HL-60/S4 treated with phorbol 12-myristate 13-acetate at 8.2 ng/mL for 4 days and 3 days (cell line): Measurements from ENCODE around the gene ZBTB7C.

Experiments
- in situ Hi-C: fragments of 300-500 bp; cut with MboI; formaldehyde crosslinking; loops from 2 replicates; pipeline ENCODE4 v1.15.0; 2022; ENCODE audit warnings: low sequenced_read_pairs

The ZBTB7C gene

DNA sequence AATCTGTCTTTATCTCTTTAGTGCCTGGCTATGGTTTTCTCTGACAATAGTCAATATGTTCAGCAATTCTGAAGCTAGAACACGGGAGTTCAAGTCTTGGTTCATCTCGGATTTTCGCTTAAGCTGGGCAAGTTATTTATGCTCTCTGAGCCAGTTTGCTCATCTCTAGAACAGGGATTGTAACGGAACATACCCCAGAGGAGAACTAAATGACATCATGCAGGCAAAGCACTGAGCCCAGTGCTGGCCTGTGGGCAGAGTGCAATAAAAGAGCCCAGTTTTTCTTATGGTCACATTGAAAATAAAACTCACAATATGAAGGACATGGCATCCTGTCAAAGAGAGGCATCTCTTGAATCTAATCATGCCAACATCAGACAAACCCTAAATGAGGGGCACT lies 143.9 kb downstream of the ZBTB7C start:
- in situ Hi-C loops, result no loop called here

DNA sequence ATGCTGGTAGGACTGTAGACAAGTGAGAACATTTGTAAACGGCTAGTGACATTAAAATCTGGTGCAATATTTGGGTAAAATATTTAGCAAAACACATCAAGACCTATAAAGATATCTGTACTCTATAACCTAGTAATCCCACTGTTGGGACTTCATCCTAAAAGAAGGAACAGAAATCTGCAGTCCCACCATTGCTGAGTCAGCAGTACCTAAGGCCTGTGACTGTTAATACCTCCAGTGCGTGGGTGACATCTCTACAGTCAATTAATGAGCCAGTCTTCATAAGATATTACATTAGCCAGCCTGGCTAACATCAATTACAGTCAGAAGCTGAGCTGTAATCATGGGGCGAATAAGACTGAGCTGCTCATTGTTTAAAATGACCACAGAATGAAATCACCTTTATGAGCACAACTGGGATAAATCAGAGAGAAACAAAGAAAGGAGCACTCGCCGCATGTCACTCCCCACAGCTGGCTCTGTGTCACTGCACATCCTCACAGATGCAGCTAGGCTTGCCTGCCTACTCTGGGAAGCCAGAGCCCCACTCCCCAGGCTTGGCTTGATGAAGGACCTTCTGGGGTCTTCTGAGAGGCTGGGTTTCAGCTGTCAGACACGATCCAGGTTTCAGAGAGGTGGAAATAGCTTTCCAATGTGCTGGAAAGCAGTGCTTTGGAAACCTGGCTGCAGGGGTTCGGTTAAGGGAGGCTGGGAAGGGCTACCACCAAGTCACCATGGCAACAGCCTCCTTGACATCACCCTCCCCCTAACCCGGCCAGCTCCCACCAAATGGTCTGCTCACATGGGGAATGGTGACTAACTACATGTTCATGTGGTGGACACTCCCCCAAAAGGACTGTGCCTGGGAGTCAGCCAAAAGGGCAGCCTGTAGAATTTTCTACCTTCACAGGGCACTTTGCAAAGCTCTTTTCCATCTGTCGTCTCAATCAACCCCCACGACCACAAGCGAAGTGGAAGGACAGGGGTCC lies 145.0 kb downstream of the ZBTB7C start:
- in situ Hi-C loops, result no loop called here

DNA sequence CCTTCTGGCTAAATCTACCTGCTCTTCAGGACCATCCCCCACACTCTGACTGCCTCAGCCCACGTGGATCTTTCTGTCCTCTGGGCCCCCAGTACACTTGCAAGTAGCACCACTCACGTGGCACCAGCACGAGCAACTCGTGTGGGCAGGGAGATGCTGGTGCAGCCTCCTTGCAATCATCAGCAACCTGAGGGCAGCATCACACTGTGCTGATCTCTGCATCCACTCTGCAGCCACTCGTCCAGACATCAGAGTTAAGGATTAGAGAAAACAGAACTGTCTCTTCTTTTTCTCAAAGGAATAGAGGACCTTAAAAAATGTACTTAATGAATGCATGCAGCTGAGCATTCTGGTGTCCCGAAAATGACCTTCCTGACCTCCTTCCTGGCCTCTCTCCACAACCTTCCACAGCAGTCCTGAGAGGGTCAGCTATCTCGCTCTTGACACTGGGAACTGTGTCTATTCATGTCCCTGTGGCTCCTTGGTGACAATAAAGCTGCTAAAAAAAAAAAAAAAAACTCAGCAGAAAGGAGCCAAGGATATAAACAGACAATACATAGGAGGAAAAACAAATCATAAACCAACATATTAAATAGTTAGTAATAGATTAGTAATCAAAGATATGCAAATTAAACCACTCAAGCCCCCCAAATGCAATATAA lies 145.9 kb downstream of the ZBTB7C start:
- in situ Hi-C loops, result no loop called here

DNA sequence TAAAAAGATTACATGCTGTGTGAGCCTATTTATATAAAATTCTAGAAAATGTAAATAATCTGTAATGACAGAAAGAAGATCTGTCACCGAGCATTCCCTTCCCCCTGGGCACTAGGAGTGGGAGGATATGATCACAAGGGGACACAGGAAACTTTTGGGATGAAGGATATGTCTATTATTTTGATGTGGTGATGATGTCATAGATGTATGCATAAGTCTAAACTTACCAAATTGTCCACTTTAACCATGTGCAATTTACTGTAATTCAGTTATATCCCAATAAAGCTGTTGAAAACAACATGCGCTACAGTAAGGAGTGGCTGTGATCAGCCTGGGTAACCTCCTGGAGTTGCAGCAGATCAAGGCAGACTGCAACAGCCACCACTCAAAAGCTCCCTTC lies 148.9 kb downstream of the ZBTB7C start:
- in situ Hi-C loops, result no loop called here

DNA sequence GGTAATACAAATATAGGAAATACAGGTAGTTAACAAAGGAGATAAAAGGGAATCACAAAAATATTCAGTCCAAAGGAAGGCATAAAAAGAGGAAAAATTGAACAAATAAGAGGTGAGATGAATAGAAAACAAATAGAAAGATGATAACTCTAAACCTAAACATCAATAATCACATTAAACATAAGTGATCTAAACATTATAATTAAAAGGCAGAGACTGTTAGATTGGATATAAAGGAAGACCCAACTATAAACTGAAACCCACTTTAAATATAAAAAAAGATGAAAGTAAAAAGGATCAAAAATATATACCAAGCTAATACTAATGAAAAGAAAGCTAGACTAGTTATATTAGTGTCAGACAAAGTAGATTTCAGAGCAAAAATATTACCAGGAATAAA lies 152.3 kb downstream of the ZBTB7C start:
- in situ Hi-C loops, result no loop called here

DNA sequence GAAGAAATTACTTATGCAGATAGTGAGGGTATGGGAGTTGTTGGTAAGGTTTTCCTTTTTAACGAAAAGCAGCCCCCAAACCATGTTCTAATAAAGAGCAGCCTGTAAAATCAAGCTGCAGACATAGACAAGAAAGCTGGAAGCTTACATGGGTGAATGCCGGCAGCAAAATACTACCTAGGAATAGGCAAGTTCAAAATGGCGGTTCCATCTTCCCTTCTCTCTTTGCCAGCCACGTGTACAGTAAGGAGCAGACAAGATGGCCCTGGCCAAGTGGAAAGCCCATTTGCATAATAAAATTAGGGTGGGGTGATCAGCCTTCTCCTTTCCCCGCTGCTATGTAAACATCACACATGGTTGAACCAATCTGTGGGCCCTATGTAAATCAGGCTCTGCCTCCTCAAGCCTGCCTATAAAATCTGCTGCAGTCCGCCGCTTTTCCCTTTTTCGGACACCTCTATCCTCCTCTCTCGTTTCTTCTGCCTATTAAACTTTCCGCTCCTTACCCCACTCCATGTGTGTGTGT lies 155.0 kb downstream of the ZBTB7C start:
- in situ Hi-C loops, result no loop called here

DNA sequence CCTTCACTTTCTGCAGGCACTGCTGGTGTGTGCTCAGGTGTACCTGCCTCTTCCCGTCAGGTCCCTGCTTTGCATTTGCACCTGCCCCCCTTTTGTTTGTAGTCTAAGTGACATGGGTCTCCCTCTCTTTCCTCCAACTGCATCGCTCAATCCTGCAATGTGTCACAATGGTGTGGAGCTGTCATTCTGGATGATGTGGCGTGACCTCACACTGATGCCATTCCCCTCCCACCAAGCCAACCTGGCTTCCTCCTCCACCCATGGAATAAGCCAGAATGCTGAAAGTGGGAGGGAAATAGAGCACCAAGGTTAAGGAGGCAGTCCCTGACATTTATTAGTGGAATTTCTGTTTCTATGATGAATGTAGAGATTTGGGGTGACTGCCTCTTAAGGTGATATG lies 156.7 kb downstream of the ZBTB7C start:
- in situ Hi-C loops, result no loop called here

DNA sequence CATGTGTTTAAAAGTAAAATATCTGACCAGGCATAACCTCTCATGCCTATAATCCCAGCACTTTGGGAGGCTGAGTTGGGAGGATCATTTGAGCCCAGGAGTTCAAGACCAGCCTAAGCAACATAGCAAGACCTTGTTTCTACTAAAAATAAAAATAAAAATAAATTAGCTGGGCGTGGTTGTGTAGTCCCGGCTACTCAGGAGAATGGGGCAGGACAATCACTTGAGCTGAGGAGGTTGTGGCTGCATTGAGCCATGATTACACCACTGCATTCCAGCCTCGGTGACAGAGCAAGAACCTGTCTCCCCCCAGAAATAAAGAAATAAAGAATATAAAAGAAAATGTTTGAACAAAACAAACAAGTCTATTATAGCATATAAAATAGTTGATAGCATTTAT lies 158.3 kb downstream of the ZBTB7C start:
- in situ Hi-C loops, result no loop called here

DNA sequence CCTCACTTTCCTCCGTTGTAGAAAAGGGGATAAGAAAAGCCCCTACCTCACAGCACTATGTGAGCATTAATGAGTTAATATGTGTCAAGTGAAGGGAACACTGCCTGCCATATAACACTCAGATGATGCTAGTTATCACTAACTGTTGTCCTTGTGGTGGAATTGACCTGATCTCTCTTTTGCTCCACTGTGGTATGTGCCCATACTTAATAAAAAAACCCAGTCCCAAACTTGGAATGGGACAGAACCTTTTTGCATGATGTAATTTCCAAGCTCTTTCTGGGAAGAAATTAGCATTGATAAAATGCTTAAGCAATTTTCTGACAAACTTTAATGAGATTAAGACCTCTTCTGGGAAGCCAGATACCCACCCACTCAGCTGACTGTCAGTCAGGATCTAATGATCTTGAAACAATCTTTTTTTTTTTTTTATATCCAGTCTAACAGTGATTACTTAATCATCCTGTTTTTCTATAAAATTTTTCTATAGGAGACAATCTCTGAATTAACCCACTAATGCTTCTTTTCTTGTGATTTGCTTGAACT lies 158.7 kb downstream of the ZBTB7C start:
- in situ Hi-C loops, result no loop called here

DNA sequence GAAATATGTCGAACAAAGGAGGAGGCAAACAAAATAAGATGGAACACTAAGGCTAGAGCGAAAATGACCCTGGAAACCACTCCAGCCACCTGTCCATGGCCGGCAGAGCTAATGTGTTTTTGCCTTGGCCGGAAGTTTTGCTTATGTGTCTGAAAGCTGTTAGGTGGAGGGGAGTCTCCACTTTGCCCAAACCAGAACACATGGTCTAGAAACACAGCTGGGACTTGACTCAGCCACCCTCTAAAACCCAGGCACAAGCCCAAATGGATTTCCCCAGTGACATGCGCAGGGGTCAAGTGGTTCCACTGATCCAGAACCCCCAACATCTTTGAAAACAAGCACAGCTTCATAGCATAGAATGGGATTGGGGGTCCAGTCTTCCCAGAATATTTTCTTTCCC lies 159.3 kb downstream of the ZBTB7C start:
- in situ Hi-C loops, result loop anchor here (25.0 kb wide), 1 partner anchor 187 kb away; no protein-coding TSS in a partner anchor

DNA sequence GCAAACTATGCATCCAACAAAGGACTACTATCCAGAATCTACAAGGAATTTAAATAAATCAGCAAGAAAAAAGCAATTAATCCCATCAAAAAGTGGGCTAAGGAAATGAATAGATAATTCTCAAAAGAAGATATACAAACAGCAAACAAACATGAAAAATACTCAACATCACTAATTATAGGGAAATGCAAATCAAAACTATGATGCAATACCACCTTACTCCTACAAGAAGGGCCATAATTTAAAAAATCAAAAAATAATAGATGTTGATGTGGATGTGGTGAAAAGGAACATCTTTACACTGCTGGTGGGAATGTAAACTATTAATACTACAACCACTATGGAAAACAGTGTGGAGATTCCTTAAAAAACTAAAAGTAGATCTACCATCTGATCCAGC lies 164.7 kb downstream of the ZBTB7C start:
- in situ Hi-C loops, result loop anchor here (25.0 kb wide), 1 partner anchor 193 kb away; no protein-coding TSS in a partner anchor

DNA sequence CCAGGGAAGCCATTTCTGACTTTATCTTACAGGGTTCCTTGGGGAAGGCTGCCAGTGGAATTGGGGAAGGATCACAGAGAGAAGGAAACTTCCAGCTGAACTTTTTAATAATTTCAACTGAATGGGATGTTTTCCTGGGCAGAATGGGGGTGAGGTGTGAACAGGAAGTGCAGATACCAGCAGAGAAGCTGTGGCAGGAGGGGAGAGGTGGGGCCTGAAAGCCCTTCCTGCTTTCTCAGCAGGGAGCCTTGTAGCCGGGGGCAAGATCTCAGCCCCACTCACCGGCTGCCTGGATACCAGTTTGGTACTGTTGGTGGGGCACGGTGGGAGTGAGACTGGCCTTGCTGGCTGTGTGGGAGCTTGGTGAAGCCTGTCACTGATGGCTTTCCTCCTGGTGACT lies 170.5 kb downstream of the ZBTB7C start:
- in situ Hi-C loops, result loop anchor here (25.0 kb wide), 1 partner anchor 199 kb away; no protein-coding TSS in a partner anchor

DNA sequence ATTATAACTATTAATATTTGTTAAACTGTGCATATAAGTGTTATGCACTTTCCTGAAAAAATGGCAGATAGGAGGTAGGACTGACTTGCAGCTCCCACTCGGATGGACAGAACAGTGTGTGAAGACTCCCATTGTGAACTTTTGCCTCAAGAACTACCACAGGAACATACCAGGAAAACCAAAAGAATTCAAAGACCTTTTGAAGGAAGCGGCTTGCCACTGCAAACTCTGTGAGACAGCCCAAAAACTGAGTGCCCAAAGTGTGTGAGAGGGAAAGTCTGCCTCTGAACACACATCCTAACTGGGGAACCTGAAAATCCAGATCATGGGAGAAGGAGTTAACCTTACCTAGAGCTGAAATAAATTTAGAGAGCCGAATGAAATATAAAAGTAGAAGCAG lies 171.0 kb downstream of the ZBTB7C start:
- in situ Hi-C loops, result loop anchor here (25.0 kb wide), 1 partner anchor 199 kb away; no protein-coding TSS in a partner anchor

DNA sequence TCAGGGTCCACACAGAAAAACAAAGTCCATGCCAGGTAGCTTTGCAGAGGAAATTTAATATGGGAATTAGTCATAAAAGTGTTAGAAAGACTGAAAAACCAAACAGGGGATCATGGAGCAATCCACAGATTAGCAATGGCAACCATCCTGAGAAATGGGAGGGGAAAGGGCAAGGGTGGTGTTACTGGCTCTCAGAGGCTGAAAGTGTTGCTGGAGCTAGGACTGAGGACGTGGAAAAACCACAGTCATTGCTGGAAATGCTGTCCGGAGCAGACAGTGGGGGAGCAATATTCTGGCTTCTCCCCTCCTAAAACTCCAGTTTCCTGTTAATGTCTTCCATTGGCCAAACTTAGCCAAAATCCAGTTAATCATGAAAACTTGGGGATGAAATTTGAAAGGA lies 172.4 kb downstream of the ZBTB7C start:
- in situ Hi-C loops, result loop anchor here (25.0 kb wide), 1 partner anchor 200 kb away; no protein-coding TSS in a partner anchor

DNA sequence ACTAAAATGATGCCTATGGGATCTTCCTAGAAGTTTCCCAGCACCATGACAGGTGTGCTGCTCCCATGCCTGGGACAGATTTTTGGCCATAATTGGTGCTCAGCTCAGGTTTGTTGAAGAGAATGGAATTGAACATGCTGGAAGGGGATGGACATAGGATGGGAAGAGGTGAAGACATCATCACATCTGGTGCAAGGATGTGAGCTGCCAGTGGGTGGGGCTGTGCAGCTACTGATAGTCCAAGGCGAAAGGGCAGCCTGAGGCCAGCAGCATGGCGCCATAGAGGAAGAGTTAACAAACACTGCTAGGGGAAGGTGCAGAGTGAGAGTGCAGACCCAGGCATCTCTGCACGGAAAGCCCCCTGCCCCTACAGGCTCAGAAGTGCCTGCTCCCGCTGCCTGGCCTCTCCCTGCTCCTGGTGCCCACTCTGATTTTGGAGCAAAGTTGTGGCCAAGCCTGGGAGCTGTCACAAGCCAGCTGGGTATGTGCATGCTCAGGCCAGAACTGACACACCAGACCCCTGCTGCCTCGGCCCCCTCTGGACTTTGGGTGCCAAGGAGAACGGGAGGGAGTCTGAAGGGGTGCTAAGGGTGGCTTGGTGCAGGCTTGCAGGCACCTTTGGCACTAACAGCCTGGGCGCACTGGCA lies 178.6 kb downstream of the ZBTB7C start:
- in situ Hi-C loops, result loop anchor here (25.0 kb wide), 1 partner anchor 207 kb away; no protein-coding TSS in a partner anchor

DNA sequence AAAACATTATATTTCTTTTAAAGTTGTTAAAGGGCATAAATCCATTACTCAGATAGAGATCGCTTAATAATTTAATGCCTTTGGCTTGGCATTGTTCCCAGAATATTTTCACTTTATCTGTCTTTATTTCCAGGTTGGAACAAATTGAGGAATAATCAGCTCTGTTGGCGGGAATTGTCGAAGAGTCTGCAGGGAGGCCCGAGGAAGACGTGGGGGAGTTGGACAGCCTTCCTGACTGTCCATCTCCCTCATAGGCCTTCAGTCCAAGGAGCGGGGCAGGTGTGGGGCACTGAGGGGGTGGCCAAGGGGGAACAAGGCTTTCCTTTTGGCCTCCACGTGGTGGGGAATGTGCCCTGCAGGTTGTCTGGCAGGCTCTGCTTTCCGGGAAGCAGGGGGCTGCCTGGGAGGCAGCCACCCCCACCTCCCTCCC lies 179.6 kb downstream of the ZBTB7C start:
- in situ Hi-C loops, result loop anchor here (25.0 kb wide), 1 partner anchor 208 kb away; no protein-coding TSS in a partner anchor

DNA sequence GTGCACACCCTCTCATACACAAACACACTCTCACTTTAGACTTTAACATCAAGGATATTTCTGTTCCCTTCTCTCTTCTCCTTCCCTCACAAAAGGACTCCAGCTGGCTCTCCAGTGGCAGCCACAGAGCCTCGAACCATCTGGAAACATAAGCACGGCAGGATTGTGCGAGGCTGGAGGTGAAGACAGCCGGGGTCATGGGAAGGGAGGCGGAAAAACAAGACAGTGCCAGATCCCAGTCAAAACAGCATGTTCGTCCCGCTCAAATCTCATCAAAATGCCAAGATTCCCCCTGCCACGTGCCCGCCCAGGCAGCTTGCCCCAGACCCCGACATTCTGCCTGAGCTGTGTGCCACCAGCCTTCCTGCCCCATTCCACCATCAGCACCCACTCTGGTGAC lies 180.3 kb downstream of the ZBTB7C start:
- in situ Hi-C loops, result loop anchor here (25.0 kb wide), 1 partner anchor 208 kb away; no protein-coding TSS in a partner anchor

DNA sequence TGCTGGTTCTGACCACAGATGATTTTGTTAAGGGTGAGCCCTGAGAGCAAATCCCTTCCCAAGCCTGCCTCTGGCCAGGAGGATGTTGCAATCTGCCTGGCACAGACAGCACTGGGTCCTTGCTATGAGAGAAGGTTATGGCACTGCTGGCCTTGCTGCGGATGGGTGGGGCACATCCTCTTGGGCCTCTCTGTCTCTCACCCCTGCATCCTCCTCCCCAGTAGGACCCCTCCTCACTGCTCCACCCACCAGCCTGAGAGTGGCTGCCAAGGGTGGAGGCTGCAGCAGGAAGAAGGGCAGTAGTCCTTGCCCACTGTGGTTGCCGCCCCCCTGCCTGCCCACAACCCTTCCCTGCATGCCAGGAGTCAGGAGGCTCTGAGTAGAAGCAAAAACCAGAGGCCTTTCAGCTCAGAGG lies 180.9 kb downstream of the ZBTB7C start:
- in situ Hi-C loops, result loop anchor here (25.0 kb wide), 1 partner anchor 209 kb away; no protein-coding TSS in a partner anchor

DNA sequence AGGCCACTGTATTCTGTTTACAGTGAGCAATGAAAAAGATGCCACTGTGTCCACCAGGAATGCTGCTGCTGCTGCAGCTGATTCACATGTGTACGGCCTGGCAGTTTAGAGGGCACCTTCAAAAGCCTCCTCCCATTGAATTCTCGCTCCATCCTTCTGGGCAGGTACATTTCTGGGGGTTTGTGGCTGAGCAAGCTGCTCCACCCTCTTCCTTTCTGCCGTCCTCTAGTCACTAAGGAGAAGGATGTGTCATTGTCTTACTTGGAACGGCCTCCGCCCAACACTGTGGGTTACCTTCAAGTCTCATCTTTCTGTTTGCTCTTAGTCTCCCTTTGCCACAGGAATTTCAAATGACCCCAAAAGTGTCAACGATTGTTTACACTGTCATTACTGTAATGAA lies 182.0 kb downstream of the ZBTB7C start:
- in situ Hi-C loops, result loop anchor here (25.0 kb wide), 1 partner anchor 210 kb away; no protein-coding TSS in a partner anchor

DNA sequence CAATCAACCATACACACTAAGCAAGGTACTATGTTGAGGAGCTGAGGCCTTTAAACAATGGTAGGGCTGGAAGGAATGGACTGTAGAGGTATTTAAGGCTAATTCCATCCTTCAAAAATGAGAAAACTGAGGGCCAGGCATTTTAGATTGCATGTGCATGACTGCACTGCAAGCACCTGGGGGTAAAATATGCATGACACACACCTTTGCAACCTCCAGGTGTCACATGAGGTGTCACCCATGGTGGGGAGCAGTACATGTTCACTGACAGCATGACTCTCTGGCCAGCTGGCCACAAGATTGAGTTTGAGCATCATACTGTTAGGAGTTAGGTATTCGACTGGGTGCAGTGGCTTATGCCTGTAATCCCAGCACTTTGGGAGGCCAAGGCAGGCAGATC lies 182.8 kb downstream of the ZBTB7C start:
- in situ Hi-C loops, result loop anchor here (25.0 kb wide), 1 partner anchor 211 kb away; no protein-coding TSS in a partner anchor
